ENCODE measurements around the gene KIAA2012.
"Not testable (repeated sequence)": the region's sequence is repeated elsewhere in the genome, so short reads cannot be mapped to it uniquely, and the experiment has no call there.

KIAA2012 gene

DNA sequence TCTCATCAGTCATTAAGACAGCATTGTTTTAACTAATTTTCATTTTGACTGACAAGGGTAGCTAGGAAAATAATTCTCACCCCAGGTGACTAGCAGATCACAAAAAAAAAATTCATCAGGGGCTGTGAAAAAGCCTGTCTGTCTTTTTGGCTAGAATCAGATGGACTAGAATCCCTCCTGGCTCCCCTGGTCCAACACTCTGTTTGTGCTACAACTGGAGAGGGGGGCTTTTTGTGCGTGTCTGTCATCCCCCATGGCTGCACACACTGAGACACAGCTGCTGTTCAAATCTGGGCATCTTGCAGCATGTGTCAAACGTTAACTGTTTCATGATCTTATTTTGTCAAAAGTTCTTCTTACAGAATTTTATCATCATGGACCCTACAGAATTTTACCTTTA is 51.2 kb downstream of the KIAA2012 start:
- no peaks in the 10 kb centered on the region for H3K36me3 ChIP-seq (ENCODE audit: control insufficient read depth, insufficient read depth, low read length)
- no peak overlapping the region for H3K9ac ChIP-seq (ENCODE audit: low read length)
- no peak overlapping the region for H3K4me3 ChIP-seq (ENCODE audit: low read length)
- H3K4me1 ChIP-seq (ENCODE audit: control insufficient read depth, insufficient read depth, low read length): no peaks in the 10 kb centered on the region
- H3K9me3 ChIP-seq (ENCODE audit: control insufficient read depth, low read length): no peaks in the 10 kb centered on the region
- no peaks in the 10 kb centered on the region for H3K27me3 ChIP-seq (ENCODE audit: control insufficient read depth, insufficient read depth, low read length)

- H3K4me1 ChIP-seq (ENCODE audit: control insufficient read depth, insufficient read depth, low read length): no peaks in the 10 kb centered on the region
- H3K27me3 ChIP-seq (ENCODE audit: control insufficient read depth, insufficient read depth, low read length): peaks cover 3% of the 10 kb centered on the region
- H3K4me3 ChIP-seq (ENCODE audit: low read length): no peak overlapping the region
- H3K9me3 ChIP-seq (ENCODE audit: control insufficient read depth, low read length): no peaks in the 10 kb centered on the region
- no peak overlapping the region for H3K9ac ChIP-seq (ENCODE audit: low read length)
- no peaks in the 10 kb centered on the region for H3K36me3 ChIP-seq (ENCODE audit: control insufficient read depth, insufficient read depth, low read length)
Measured at GRCh38 chr2:202127687-202128331, 54.8 kb downstream of the KIAA2012 start.

- H3K36me3 ChIP-seq (ENCODE audit: control insufficient read depth, insufficient read depth, low read length): no peaks in the 10 kb centered on the region
Measured at GRCh38 chr2:202129841-202130240, 56.8 kb downstream of the KIAA2012 start.

GRCh38 chr2:202133200-202133908 is 60.3 kb downstream of the KIAA2012 start:
- Histone ChIP-seq H3K27me3 (ENCODE audit: control insufficient read depth, insufficient read depth, low read length) (peaks cover 3% of the 10 kb centered on the region), H3K9ac (ENCODE audit: low read length) (no peak overlapping the region), H3K4me3 (ENCODE audit: low read length) (no peak overlapping the region), H3K9me3 (ENCODE audit: control insufficient read depth, low read length) (no peaks in the 10 kb centered on the region), H3K36me3 (ENCODE audit: control insufficient read depth, insufficient read depth, low read length) (no peaks in the 10 kb centered on the region), H3K4me1 (ENCODE audit: control insufficient read depth, insufficient read depth, low read length) (peaks cover 22% of the 10 kb centered on the region)

More at GRCh38 chr2:202129841-202130240, 56.8 kb downstream of the KIAA2012 start:
- peaks cover 3% of the 10 kb centered on the region for H3K27me3 ChIP-seq (ENCODE audit: control insufficient read depth, insufficient read depth, low read length)
- H3K4me1 ChIP-seq (ENCODE audit: control insufficient read depth, insufficient read depth, low read length): peaks cover 4% of the 10 kb centered on the region
- H3K9me3 ChIP-seq (ENCODE audit: control insufficient read depth, low read length): no peaks in the 10 kb centered on the region
- H3K4me3 ChIP-seq (ENCODE audit: low read length): no peak overlapping the region
- no peak overlapping the region for H3K9ac ChIP-seq (ENCODE audit: low read length)

GRCh38 chr2:202133909-202134265 is 60.8 kb downstream of the KIAA2012 start:
- Histone ChIP-seq H3K4me1 (ENCODE audit: control insufficient read depth, insufficient read depth, low read length) (peaks cover 22% of the 10 kb centered on the region), H3K9me3 (ENCODE audit: control insufficient read depth, low read length) (no peaks in the 10 kb centered on the region), H3K27me3 (ENCODE audit: control insufficient read depth, insufficient read depth, low read length) (peaks cover 3% of the 10 kb centered on the region), H3K4me3 (ENCODE audit: low read length) (no peak overlapping the region), H3K9ac (ENCODE audit: low read length) (no peak overlapping the region), H3K36me3 (ENCODE audit: control insufficient read depth, insufficient read depth, low read length) (no peaks in the 10 kb centered on the region)

- Histone ChIP-seq H3K9me3 (ENCODE audit: control insufficient read depth, low read length) (no peaks in the 10 kb centered on the region), H3K36me3 (ENCODE audit: control insufficient read depth, insufficient read depth, low read length) (no peaks in the 10 kb centered on the region), H3K27me3 (ENCODE audit: control insufficient read depth, insufficient read depth, low read length) (peaks cover 3% of the 10 kb centered on the region), H3K4me1 (ENCODE audit: control insufficient read depth, insufficient read depth, low read length) (peaks cover 22% of the 10 kb centered on the region), H3K4me3 (ENCODE audit: low read length) (no peak overlapping the region), H3K9ac (ENCODE audit: low read length) (no peak overlapping the region)
Measured at GRCh38 chr2:202135091-202135874, 62.2 kb downstream of the KIAA2012 start.

- peaks cover 22% of the 10 kb centered on the region for H3K4me1 ChIP-seq (ENCODE audit: control insufficient read depth, insufficient read depth, low read length)
- not testable (repeated sequence) for H3K36me3 ChIP-seq (ENCODE audit: control insufficient read depth, insufficient read depth, low read length); H3K9me3 ChIP-seq (ENCODE audit: control insufficient read depth, low read length); H3K9ac ChIP-seq (ENCODE audit: low read length); H3K4me3 ChIP-seq (ENCODE audit: low read length); H3K27me3 ChIP-seq (ENCODE audit: control insufficient read depth, insufficient read depth, low read length)
Measured at GRCh38 chr2:202136039-202136438, 63.0 kb downstream of the KIAA2012 start.

DNA sequence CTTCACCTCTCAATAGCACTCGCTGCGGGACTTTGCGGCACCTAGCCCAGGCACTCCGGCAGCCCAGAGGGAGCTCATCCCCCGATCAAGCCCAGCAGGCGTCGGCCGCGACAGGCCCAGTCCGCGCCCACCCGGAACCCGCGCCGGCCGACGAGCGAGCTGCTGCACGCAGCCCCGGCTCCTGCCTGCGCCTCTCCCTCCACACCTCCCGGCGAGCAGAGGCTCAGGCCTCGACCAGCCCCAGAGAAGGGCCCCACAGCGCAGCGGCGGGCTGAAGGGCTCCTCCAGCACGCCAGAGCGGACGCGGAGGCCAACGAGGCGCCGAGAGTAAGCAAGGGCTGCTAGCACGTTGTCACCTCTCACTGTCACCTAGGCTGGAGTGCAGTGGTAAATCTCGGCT is 63.5 kb downstream of the KIAA2012 start:
- no peaks in the 10 kb centered on the region for H3K36me3 ChIP-seq (ENCODE audit: control insufficient read depth, insufficient read depth, low read length)
- H3K9me3 ChIP-seq (ENCODE audit: control insufficient read depth, low read length): no peaks in the 10 kb centered on the region
- H3K27me3 ChIP-seq (ENCODE audit: control insufficient read depth, insufficient read depth, low read length): peaks cover under 1% of the 10 kb centered on the region
- H3K9ac ChIP-seq (ENCODE audit: low read length): no peak overlapping the region
- no peak overlapping the region for H3K4me3 ChIP-seq (ENCODE audit: low read length)
- peaks cover 22% of the 10 kb centered on the region for H3K4me1 ChIP-seq (ENCODE audit: control insufficient read depth, insufficient read depth, low read length)

GRCh38 chr2:202140522-202141252 is 67.6 kb downstream of the KIAA2012 start:
- H3K4me1 ChIP-seq (ENCODE audit: control insufficient read depth, insufficient read depth, low read length): peaks cover 10% of the 10 kb centered on the region
- no peak overlapping the region for H3K9ac ChIP-seq (ENCODE audit: low read length)
- H3K27me3 ChIP-seq (ENCODE audit: control insufficient read depth, insufficient read depth, low read length): no peaks in the 10 kb centered on the region
- no peak overlapping the region for H3K4me3 ChIP-seq (ENCODE audit: low read length)
- H3K9me3 ChIP-seq (ENCODE audit: control insufficient read depth, low read length): no peaks in the 10 kb centered on the region
- H3K36me3 ChIP-seq (ENCODE audit: control insufficient read depth, insufficient read depth, low read length): no peaks in the 10 kb centered on the region

- Histone ChIP-seq H3K9me3 (ENCODE audit: control insufficient read depth, low read length) (no peaks in the 10 kb centered on the region), H3K9ac (ENCODE audit: low read length) (no peak overlapping the region), H3K36me3 (ENCODE audit: control insufficient read depth, insufficient read depth, low read length) (no peaks in the 10 kb centered on the region), H3K4me1 (ENCODE audit: control insufficient read depth, insufficient read depth, low read length) (peaks cover 3% of the 10 kb centered on the region), H3K27me3 (ENCODE audit: control insufficient read depth, insufficient read depth, low read length) (no peaks in the 10 kb centered on the region), H3K4me3 (ENCODE audit: low read length) (no peak overlapping the region)
Measured at GRCh38 chr2:202141329-202141947, 68.4 kb downstream of the KIAA2012 start.

DNA sequence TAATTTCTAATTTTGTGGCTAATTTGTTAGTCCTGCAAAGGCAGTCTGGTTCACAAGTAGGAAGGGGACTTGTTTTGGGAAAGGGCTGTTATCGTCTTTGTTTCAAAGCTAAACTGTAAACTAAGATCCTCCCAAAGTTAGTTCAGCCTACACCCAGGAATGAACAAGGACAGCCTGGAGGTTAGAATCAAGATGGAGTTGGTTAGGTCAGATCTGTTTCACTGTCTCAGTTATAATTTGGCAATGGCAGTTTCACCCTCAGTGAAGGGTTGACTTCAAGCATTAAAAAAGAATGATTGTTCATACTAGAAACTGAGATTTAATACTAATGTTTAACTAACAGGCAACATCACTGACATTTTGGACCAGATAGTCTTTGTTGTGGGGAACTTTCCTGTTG is 69.5 kb downstream of the KIAA2012 start:
- Histone ChIP-seq H3K9me3 (ENCODE audit: control insufficient read depth, low read length) (no peaks in the 10 kb centered on the region), H3K27me3 (ENCODE audit: control insufficient read depth, insufficient read depth, low read length) (no peaks in the 10 kb centered on the region), H3K4me1 (ENCODE audit: control insufficient read depth, insufficient read depth, low read length) (no peaks in the 10 kb centered on the region), H3K4me3 (ENCODE audit: low read length) (no peak overlapping the region), H3K36me3 (ENCODE audit: control insufficient read depth, insufficient read depth, low read length) (no peaks in the 10 kb centered on the region), H3K9ac (ENCODE audit: low read length) (no peak overlapping the region)
